22Rv1 (cell line): ENCODE measurements around the gene RPAP2.

Experiments used
- H3K27ac ChIP-seq: fragments of 450-650 bp; 2 replicates; pipeline ENCODE4 v1.5.1; 2017
- CTCF ChIP-seq: fragments of 450-650 bp; IDR thresholded peaks from 2 replicates; pipeline ENCODE4 v1.5.1; 2017; ENCODE audit warnings: mild to moderate bottlenecking
- ZFX ChIP-seq: fragments of 450-650 bp; IDR thresholded peaks from 2 replicates; pipeline ENCODE4 v1.6.1; 2017; ENCODE audit warnings: antibody characterized with exemption, borderline replicate concordance

The RPAP2 gene

GRCh38 chr1:92441697-92442342, 143.0 kb downstream of the RPAP2 start:
- no peak for TF ChIP-seq CTCF
- peak; percentile 88 for TF ChIP-seq ZFX
- H3K27ac ChIP-seq = peak overlapping the region; percentile 92

- TF ChIP-seq ZFX (no peak), CTCF (no peak)
Measured at GRCh38 chr1:92442351-92442750, 143.5 kb downstream of the RPAP2 start.

GRCh38 chr1:92443893-92444292, 145.0 kb downstream of the RPAP2 start:
- no peak for TF ChIP-seq CTCF
- no peak for TF ChIP-seq ZFX
- H3K27ac ChIP-seq = peak overlapping the region; percentile 92

More at GRCh38 chr1:92442351-92442750, 143.5 kb downstream of the RPAP2 start:
- H3K27ac ChIP-seq = peak overlapping the region; percentile 92

- peak overlapping the region; percentile 92 for H3K27ac ChIP-seq
- TF ChIP-seq ZFX (no peak), CTCF (no peak)
Measured at GRCh38 chr1:92444351-92444750, 145.5 kb downstream of the RPAP2 start.

- H3K27ac ChIP-seq = no peak overlapping the region
- TF ChIP-seq ZFX (no peak), CTCF (no peak)
Measured at GRCh38 chr1:92445865-92446264, 147.0 kb downstream of the RPAP2 start.

- TF ChIP-seq CTCF (no peak), ZFX (no peak)
- no peak overlapping the region for H3K27ac ChIP-seq
Measured at GRCh38 chr1:92446546-92446945, 147.7 kb downstream of the RPAP2 start.

- no peak overlapping the region for H3K27ac ChIP-seq
- TF ChIP-seq ZFX = no peak
- TF ChIP-seq CTCF = no peak
Measured at GRCh38 chr1:92447033-92447681, 148.3 kb downstream of the RPAP2 start.
